ENCODE results near the gene SLC40A1. TPM values are rescaled to one million over a fixed set of nuclear protein-coding genes. Genes with fewer than 3 reads are reported as not detected.

Gene SLC40A1
- total RNA-seq, 2 donors from 2014 or later: 86.7 to 169 TPM

- TF ChIP-seq POLR2AphosphoS5 (IDR thresholded peaks at IDR 0.05) (no peak), CTCF (IDR thresholded peaks at IDR 0.05) (no peak), POLR2A (IDR thresholded peaks at IDR 0.05) (no peak)
- no peak for DNase-seq (ENCODE audit: low spot score)
- Histone ChIP-seq H3K27ac (no peak overlapping the region), H3K9me3 (no peaks in the 10 kb centered on the region), H3K4me1 (replicated peaks) (no peaks in the 10 kb centered on the region), H3K27me3 (replicated peaks; ENCODE audit: insufficient read depth) (no peaks in the 10 kb centered on the region), H3K4me3 (no peak overlapping the region), H3K36me3 (no peaks in the 10 kb centered on the region)
- 74% methylated on average over 6 of the region's 6 CpGs for WGBS
- intact Hi-C loops (cut with DNase I): no loop called here
These were observed 47.1 kb downstream of the SLC40A1 start for GRCh38 chr2:189533288-189534035.

GRCh38 chr2:189530965-189531637, 49.5 kb downstream of the SLC40A1 start:
- WGBS: 77% methylated on average over 3 of the region's 3 CpGs
- no peaks in the 10 kb centered on the region for H3K9me3 ChIP-seq
- no peak overlapping the region for H3K27ac ChIP-seq
- no peaks in the 10 kb centered on the region for H3K27me3 ChIP-seq (replicated peaks; ENCODE audit: insufficient read depth)
- DNase-seq (ENCODE audit: low spot score): no peak
- H3K36me3 ChIP-seq: no peaks in the 10 kb centered on the region
- no peaks in the 10 kb centered on the region for H3K4me1 ChIP-seq (replicated peaks)
- intact Hi-C loops (cut with DNase I): no loop called here
- no peak for TF ChIP-seq POLR2A (IDR thresholded peaks at IDR 0.05)
- no peak for TF ChIP-seq POLR2AphosphoS5 (IDR thresholded peaks at IDR 0.05)
- no peak for TF ChIP-seq CTCF (IDR thresholded peaks at IDR 0.05)
- no peak overlapping the region for H3K4me3 ChIP-seq

GRCh38 chr2:189528617-189529016, 52.0 kb downstream of the SLC40A1 start:
- TF ChIP-seq POLR2A (IDR thresholded peaks at IDR 0.05): no peak
- no peak for TF ChIP-seq POLR2AphosphoS5 (IDR thresholded peaks at IDR 0.05)
- no peak for TF ChIP-seq CTCF (IDR thresholded peaks at IDR 0.05)
- no peaks in the 10 kb centered on the region for H3K4me1 ChIP-seq (replicated peaks)
- H3K36me3 ChIP-seq: no peaks in the 10 kb centered on the region
- WGBS: 71% methylated on average over 3 of the region's 3 CpGs
- no peak for DNase-seq (ENCODE audit: low spot score)
- no peaks in the 10 kb centered on the region for H3K27me3 ChIP-seq (replicated peaks; ENCODE audit: insufficient read depth)
- H3K9me3 ChIP-seq: no peaks in the 10 kb centered on the region
- intact Hi-C loops (cut with DNase I): no loop called here
- no peak overlapping the region for H3K4me3 ChIP-seq
- H3K27ac ChIP-seq: no peak overlapping the region

GRCh38 chr2:189527812-189528592, 52.6 kb downstream of the SLC40A1 start:
- no peaks in the 10 kb centered on the region for H3K27me3 ChIP-seq (replicated peaks; ENCODE audit: insufficient read depth)
- no peak overlapping the region for H3K27ac ChIP-seq
- no peak for DNase-seq (ENCODE audit: low spot score)
- H3K9me3 ChIP-seq: no peaks in the 10 kb centered on the region
- intact Hi-C loops (cut with DNase I): no loop called here
- H3K4me3 ChIP-seq: no peak overlapping the region
- 97% methylated on average over 1 of the region's 1 CpG for WGBS
- no peaks in the 10 kb centered on the region for H3K36me3 ChIP-seq
- no peaks in the 10 kb centered on the region for H3K4me1 ChIP-seq (replicated peaks)
- no peak for TF ChIP-seq CTCF (IDR thresholded peaks at IDR 0.05)
- no peak for TF ChIP-seq POLR2A (IDR thresholded peaks at IDR 0.05)
- no peak for TF ChIP-seq POLR2AphosphoS5 (IDR thresholded peaks at IDR 0.05)
